Fibroblast of lung (primary cell): ENCODE data around the gene ADCY3. TPM values are rescaled to one million over a fixed set of nuclear protein-coding genes. Genes with fewer than 3 reads are reported as not detected.
A peak's percentile ranks its signal among the peaks of the same experiment; 100 is the strongest.

Experiments used
- DNase-seq, 2 donors: peaks; one replicate each; pipeline versions ENCODE4 v3.0.0 to v3.0.0-alpha.2; 2010; ENCODE audit warnings: low read depth in 2 of 2
- H2AFZ ChIP-seq: 2 replicates; pipeline ENCODE4 v1.5.1; 2012; ENCODE audit warnings: low read length, control low read depth, inconsistent platforms
- H3K27ac ChIP-seq: 2 replicates; pipeline ENCODE4 v1.5.1; 2011; ENCODE audit warnings: low read length, control low read depth; ENCODE audit not compliant: insufficient read depth
- H3K27me3 ChIP-seq: 2 replicates; pipeline ENCODE4 v1.5.1; 2011; ENCODE audit warnings: mild to moderate bottlenecking, low read length; ENCODE audit not compliant: control insufficient read depth, insufficient read depth
- H3K36me3 ChIP-seq: 2 replicates; pipeline ENCODE4 v1.5.1; 2011; ENCODE audit warnings: low read length; ENCODE audit not compliant: control insufficient read depth, insufficient read depth
- H3K4me1 ChIP-seq: 2 replicates; pipeline ENCODE4 v1.5.1; 2011; ENCODE audit warnings: low read length; ENCODE audit not compliant: control insufficient read depth, insufficient read depth; ENCODE audit errors: extremely low read depth
- H3K4me2 ChIP-seq: 2 replicates; pipeline ENCODE4 v1.5.1; 2011; ENCODE audit warnings: low read length, control low read depth; ENCODE audit not compliant: insufficient read depth; ENCODE audit errors: extremely low read depth
- H3K4me3 ChIP-seq, 4 experiments: fragments of 200-600 bp in 1 of 4; sonication (generic) in 1 of 4; replicated peaks in 1 of 4; 2 replicates each; pipeline ENCODE4 v1.5.1; 2011 to 2016; ENCODE audit warnings: low read length in 4 of 4, low read depth in 3 of 4, mild to moderate bottlenecking in 3 of 4, control low read depth in 2 of 4, inconsistent platforms in 1 of 4, mixed read lengths in 1 of 4; ENCODE audit not compliant: insufficient read depth in 1 of 4; ENCODE audit errors: control extremely low read depth in 1 of 4
- H3K79me2 ChIP-seq: 2 replicates; pipeline ENCODE4 v1.5.1; 2012; ENCODE audit warnings: mild to moderate bottlenecking, low read length, inconsistent platforms; ENCODE audit not compliant: control insufficient read depth, insufficient read depth
- H3K9ac ChIP-seq: 2 replicates; pipeline ENCODE4 v1.5.1; 2011; ENCODE audit warnings: mild to moderate bottlenecking, low read length, control low read depth; ENCODE audit not compliant: insufficient read depth
- H3K9me3 ChIP-seq: 2 replicates; pipeline ENCODE4 v1.5.1; 2012; ENCODE audit warnings: low read depth, low read length; ENCODE audit not compliant: control insufficient read depth, insufficient read depth
- H4K20me1 ChIP-seq: 2 replicates; pipeline ENCODE4 v1.5.1; 2011; ENCODE audit warnings: low read length; ENCODE audit not compliant: control insufficient read depth, insufficient read depth; ENCODE audit errors: extremely low read depth
- CTCF ChIP-seq, 2 donors: IDR thresholded peaks in 1 of 2; conservative IDR thresholded peaks in 1 of 2; 1 replicate in 1 of 2; 2 replicates in 1 of 2; pipeline ENCODE4 v1.5.1; 2011 to 2012; ENCODE audit warnings: low read length in 2 of 2, control low read depth in 1 of 2, inconsistent platforms in 1 of 2, low read depth in 1 of 2, mild to moderate bottlenecking in 1 of 2
- EZH2 ChIP-seq: IDR thresholded peaks from 2 replicates; pipeline ENCODE4 v1.5.1; 2012; ENCODE audit warnings: low read length, control low read depth, mild to moderate bottlenecking; ENCODE audit errors: missing control alignments
- polyA plus RNA-seq, 2 donors: library from polyadenylated mRNA; depleted of rRNA in 1 of 2; stranded (reverse) in 1 of 2; unstranded in 1 of 2; fragments of >200 nt; gene quantifications; 2 replicates each; pipeline ENCODE4 v1.2.1, GENCODE V29; 2011 to 2012; ENCODE audit warnings: missing spikeins in 1 of 2
- total RNA-seq: library from RNA; depleted of rRNA; stranded (reverse); fragments of >200 nt; gene quantifications from 2 replicates; pipeline ENCODE4 v1.2.1, GENCODE V29; 2014

Gene ADCY3
- total and polyA plus RNA-seq, 2 donors (not counting 1 experiment from before 2014, with no cell fraction given): 33.0 to 90.2 TPM

DNA sequence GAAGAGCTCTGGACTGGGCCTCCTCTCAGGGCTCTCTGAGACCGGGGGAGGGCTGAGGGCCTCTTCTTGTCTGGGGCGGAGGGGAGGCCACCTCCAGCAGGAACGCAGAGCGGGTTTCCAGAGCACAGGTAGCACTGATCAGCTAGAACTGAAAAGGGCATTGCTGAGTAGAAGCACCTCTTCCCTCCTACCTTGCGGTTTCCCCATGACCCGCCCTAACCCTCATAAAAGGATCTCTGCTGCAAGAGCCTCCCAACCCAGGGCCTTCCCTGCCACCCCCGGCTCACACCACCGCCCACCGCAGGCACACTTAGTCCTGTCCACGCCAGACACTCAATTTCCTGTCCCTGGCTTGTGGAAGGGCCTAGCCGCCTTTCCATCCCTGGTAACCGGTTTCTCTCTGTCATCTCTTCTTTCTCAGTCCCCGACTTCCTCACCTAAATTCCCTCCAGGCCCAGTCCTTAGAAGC lies 966 bp downstream of the ADCY3 start:
- Histone ChIP-seq H3K27ac (peak overlapping the region; percentile 52), H3K4me3 (peak overlapping the region; percentile 45 to 73 (median 56)), H3K79me2 (peaks cover 7% of the 10 kb centered on the region), H3K27me3 (no peaks in the 10 kb centered on the region), H3K9ac (peak overlapping the region; percentile 79), H4K20me1 (no peaks in the 10 kb centered on the region), H3K4me2 (peak overlapping the region; percentile 90), H3K4me1 (peaks cover 9% of the 10 kb centered on the region), H3K36me3 (peaks cover 4% of the 10 kb centered on the region), H3K9me3 (no peaks in the 10 kb centered on the region), H2AFZ (peak overlapping the region; percentile 29)
- DNase-seq: peak; percentile 10 to 23
- no peak for TF ChIP-seq CTCF (conservative IDR thresholded peaks at IDR 0.05 in 1 of 2, IDR thresholded peaks at IDR 0.05 in 1 of 2; ENCODE audit: low read depth in 1 of 2, low read length in 2 of 2)
- TF ChIP-seq EZH2: no peak

- peaks cover 7% of the 10 kb centered on the region for H3K79me2 ChIP-seq
- peak overlapping the region; percentile 52 for H3K27ac ChIP-seq
- H3K9ac ChIP-seq: peak overlapping the region; percentile 79
- no peaks in the 10 kb centered on the region for H3K27me3 ChIP-seq
- DNase-seq: no peak
- no peak for TF ChIP-seq CTCF (conservative IDR thresholded peaks at IDR 0.05 in 1 of 2, IDR thresholded peaks at IDR 0.05 in 1 of 2; ENCODE audit: low read depth in 1 of 2, low read length in 2 of 2)
- no peaks in the 10 kb centered on the region for H4K20me1 ChIP-seq
- H3K36me3 ChIP-seq: peaks cover 4% of the 10 kb centered on the region
- peak overlapping the region; percentile 90 for H3K4me2 ChIP-seq
- H2AFZ ChIP-seq: no peak overlapping the region
- H3K9me3 ChIP-seq: no peaks in the 10 kb centered on the region
- peaks cover 9% of the 10 kb centered on the region for H3K4me1 ChIP-seq
- H3K4me3 ChIP-seq: peak overlapping the region; percentile 45 to 73 (median 56)
These were observed 1.6 kb downstream of the ADCY3 start for GRCh38 chr2:24918326-24919036.

GRCh38 chr2:24917731-24918325 lies 2.2 kb downstream of the ADCY3 start:
- no peak for DNase-seq
- Histone ChIP-seq H4K20me1 (no peaks in the 10 kb centered on the region), H3K79me2 (peaks cover 7% of the 10 kb centered on the region), H3K27me3 (no peaks in the 10 kb centered on the region), H3K9me3 (no peaks in the 10 kb centered on the region), H3K4me2 (no peak overlapping the region), H3K36me3 (peaks cover 4% of the 10 kb centered on the region), H3K9ac (peak overlapping the region; percentile 79), H3K27ac (peak overlapping the region; percentile 34), H3K4me3 (peak overlapping the region in 2 of 4 experiments; percentile 26 to 67), H2AFZ (no peak overlapping the region), H3K4me1 (peaks cover 12% of the 10 kb centered on the region)
- no peak for TF ChIP-seq CTCF (conservative IDR thresholded peaks at IDR 0.05 in 1 of 2, IDR thresholded peaks at IDR 0.05 in 1 of 2; ENCODE audit: low read depth in 1 of 2, low read length in 2 of 2)
- TF ChIP-seq EZH2: no peak
